GM12872 (cell line): Measurements from ENCODE around the gene VSIG2.

Source experiments
- CTCF ChIP-seq: IDR thresholded peaks from 3 replicates; pipeline ENCODE4 v1.5.1; 2011; ENCODE audit warnings: low read depth, mild to moderate bottlenecking, low read length, moderate library complexity; ENCODE audit not compliant: insufficient read depth

VSIG2 gene

GRCh38 chr11:124793466-124794278, 41.6 kb upstream of the VSIG2 start:
- peak; percentile 71 for TF ChIP-seq CTCF

GRCh38 chr11:124791626-124792341, 39.7 kb upstream of the VSIG2 start:
- TF ChIP-seq CTCF = no peak

- no peak for TF ChIP-seq CTCF
Observed at GRCh38 chr11:124788521-124788920, 36.5 kb upstream of the VSIG2 start.

- no peak for TF ChIP-seq CTCF
Observed at GRCh38 chr11:124784051-124784450, 32.0 kb upstream of the VSIG2 start.

- TF ChIP-seq CTCF = no peak
Observed at GRCh38 chr11:124783002-124783401, 30.9 kb upstream of the VSIG2 start.

GRCh38 chr11:124779568-124779967, 27.5 kb upstream of the VSIG2 start:
- no peak for TF ChIP-seq CTCF

- no peak for TF ChIP-seq CTCF
Observed at GRCh38 chr11:124778281-124778680, 26.2 kb upstream of the VSIG2 start.
